H1 (cell line): Measurements from ENCODE around the gene SYNRG. TPM values are rescaled to one million over a fixed set of nuclear protein-coding genes. Genes with fewer than 3 reads are reported as not detected.

Experiments used
- BRCA1 ChIP-seq: IDR thresholded peaks from 2 replicates; pipeline ENCODE4 v1.6.1; 2012; ENCODE audit warnings: low read depth, low read length, improper control_type of control experiment
- SIRT6 ChIP-seq: IDR thresholded peaks from one replicate; pipeline ENCODE4 v1.7.1; 2012; ENCODE audit warnings: low read length, inconsistent platforms
- TAF1 ChIP-seq: IDR thresholded peaks from 2 replicates; pipeline ENCODE4 v1.6.1; 2011; ENCODE audit warnings: mild to moderate bottlenecking, low read depth, low read length
- polyA plus RNA-seq, 7 experiments: library from polyadenylated mRNA; depleted of rRNA in 3 of 7; stranded (reverse) in 5 of 7; unstranded in 2 of 7; fragments of >200 nt in 5 of 7; fragments of 200-250 nt in 2 of 7; gene quantifications; 1 replicate in 5 of 7; 2 replicates in 1 of 7; 4 replicates in 1 of 7; pipeline versions ENCODE4 v1.2.1 to v1.2.3, GENCODE V29; 2011 to 2013; ENCODE audit warnings: missing spikeins in 2 of 7, mixed read lengths in 2 of 7
- total RNA-seq: library from RNA; stranded (reverse); fragmentation: NEBNext Ultra II Directional; extraction: Animal tissue kit (Norgen Biotek cat#: 25700); gene quantifications from 2 replicates; pipeline ENCODE4 v1.2.1, GENCODE V29; 2021
- TF ChIP-seq, protein P1 (sequence below): IDR thresholded peaks from 2 replicates; pipeline ENCODE4 v1.6.1; 2012; ENCODE audit warnings: inconsistent platforms

Gene SYNRG
- total and polyA plus RNA-seq, 2 of the 8 experiments (the other 6 are each of a cell fraction or from before 2014, with no cell fraction given): 7.7 to 31.7 TPM

DNA sequence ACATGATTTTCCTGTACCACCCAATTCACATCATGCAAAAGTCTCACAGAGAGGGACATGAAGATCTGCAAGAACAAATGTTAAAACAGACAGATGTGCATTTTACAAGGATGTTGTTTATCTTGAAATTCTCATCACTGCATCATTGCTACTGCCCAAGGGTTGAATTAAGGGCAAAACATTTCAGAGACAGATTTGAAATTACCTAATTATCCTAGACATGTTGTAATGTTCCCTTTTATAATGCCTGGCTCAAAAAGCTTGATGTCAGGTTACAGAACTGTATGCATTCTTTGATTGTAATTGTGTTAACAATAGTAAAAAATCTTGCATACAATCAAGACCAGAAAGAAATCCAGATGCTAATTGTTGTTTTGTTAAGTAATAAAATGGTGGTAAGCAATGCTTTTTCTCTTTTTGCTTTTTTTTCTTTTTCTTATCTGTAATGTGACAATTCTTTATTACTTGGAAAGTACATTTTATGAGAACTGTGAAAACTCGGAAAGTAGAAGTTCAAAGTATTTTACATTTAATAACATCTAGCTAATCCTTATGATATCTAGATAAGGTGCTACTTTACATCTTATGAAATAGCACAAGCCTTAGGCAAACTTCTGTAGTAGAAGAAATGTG is 123.2 kb downstream of the SYNRG start (continued):
- TF ChIP-seq TAF1 (no peak), BRCA1 (no peak), SIRT6 (no peak)
- TF ChIP-seq, protein P1, sequence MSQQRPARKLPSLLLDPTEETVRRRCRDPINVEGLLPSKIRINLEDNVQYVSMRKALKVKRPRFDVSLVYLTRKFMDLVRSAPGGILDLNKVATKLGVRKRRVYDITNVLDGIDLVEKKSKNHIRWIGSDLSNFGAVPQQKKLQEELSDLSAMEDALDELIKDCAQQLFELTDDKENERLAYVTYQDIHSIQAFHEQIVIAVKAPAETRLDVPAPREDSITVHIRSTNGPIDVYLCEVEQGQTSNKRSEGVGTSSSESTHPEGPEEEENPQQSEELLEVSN: no peak
